Left ventricle myocardium inferior (tissue), 1 donor: ENCODE measurements around the gene KCNN3. TPM values are rescaled to one million over a fixed set of nuclear protein-coding genes. Genes with fewer than 3 reads are reported as not detected.

Source experiments
- DNase-seq: peaks from one replicate; pipeline ENCODE4 v3.0.0-alpha.2; 2020
- H3K27ac ChIP-seq: fragments of 200-600 bp; replicated peaks from 2 replicates; pipeline ENCODE4 v1.8.0; 2021
- H3K27me3 ChIP-seq: fragments of 200-600 bp; 2 replicates; pipeline ENCODE4 v1.8.0; 2021; ENCODE audit warnings: low read depth
- H3K36me3 ChIP-seq: fragments of 200-600 bp; 2 replicates; pipeline ENCODE4 v1.8.0; 2021
- H3K4me1 ChIP-seq: fragments of 200-600 bp; 2 replicates; pipeline ENCODE4 v1.8.0; 2021
- H3K4me3 ChIP-seq: fragments of 200-600 bp; 2 replicates; pipeline ENCODE4 v1.8.0; 2021; ENCODE audit warnings: mild to moderate bottlenecking, moderate library complexity
- H3K9me3 ChIP-seq: fragments of 200-600 bp; replicated peaks from 2 replicates; pipeline ENCODE4 v1.8.0; 2021
- intact Hi-C: fragments of 100-400 bp; cut with micrococcal nuclease; formaldehyde crosslinking; loops from one replicate; pipeline ENCODE4 v1.11.0; 2022
- total RNA-seq: library from RNA; stranded (reverse); fragmentation: NEBNext Ultra II Directional; extraction: Animal tissue kit (Norgen Biotek cat#: 25700); gene quantifications from one replicate; pipeline ENCODE4 v1.2.1, GENCODE V29; 2021
- TF ChIP-seq, protein P1 (sequence below): fragments of 200-600 bp; IDR thresholded peaks from 2 replicates; pipeline ENCODE4 v1.8.0; 2021; ENCODE audit warnings: antibody characterized with exemption, mild to moderate bottlenecking, borderline replicate concordance
- donor health status: DM: no; HTN: yes; CAD: no; lungs with severe emphysema.

Gene KCNN3
- total RNA-seq, 1 donor from 2014 or later: 4.8 TPM

DNA sequence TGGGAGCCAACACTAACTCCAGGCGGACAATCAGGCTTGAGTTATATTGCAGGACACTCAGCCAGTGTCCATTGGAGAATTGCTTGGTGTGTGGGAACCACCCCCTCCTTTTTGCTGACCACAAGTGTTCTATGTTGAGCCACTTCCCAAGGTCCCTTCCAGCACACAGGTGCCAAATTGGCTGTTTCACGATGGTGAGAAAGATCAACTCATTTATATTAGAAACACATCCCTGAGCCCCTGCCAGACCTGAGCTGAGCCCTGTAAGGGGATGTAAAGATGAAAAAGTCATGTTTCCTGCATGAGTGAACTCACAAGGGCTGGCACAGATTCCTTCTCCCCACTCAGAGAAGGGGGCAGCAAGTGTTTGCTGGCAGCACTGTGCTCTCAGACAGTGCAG, 96.5 kb downstream of the KCNN3 start:
- no peaks in the 10 kb centered on the region for H3K27me3 ChIP-seq

GRCh38 chr1:154772606-154773506, 97.2 kb downstream of the KCNN3 start:
- Histone ChIP-seq H3K27ac (no peak overlapping the region), H3K36me3 (no peaks in the 10 kb centered on the region), H3K27me3 (no peaks in the 10 kb centered on the region), H3K4me3 (no peak overlapping the region), H3K9me3 (no peaks in the 10 kb centered on the region), H3K4me1 (peaks cover 14% of the 10 kb centered on the region)
- intact Hi-C loops: no loop called here
- TF ChIP-seq, protein P1, sequence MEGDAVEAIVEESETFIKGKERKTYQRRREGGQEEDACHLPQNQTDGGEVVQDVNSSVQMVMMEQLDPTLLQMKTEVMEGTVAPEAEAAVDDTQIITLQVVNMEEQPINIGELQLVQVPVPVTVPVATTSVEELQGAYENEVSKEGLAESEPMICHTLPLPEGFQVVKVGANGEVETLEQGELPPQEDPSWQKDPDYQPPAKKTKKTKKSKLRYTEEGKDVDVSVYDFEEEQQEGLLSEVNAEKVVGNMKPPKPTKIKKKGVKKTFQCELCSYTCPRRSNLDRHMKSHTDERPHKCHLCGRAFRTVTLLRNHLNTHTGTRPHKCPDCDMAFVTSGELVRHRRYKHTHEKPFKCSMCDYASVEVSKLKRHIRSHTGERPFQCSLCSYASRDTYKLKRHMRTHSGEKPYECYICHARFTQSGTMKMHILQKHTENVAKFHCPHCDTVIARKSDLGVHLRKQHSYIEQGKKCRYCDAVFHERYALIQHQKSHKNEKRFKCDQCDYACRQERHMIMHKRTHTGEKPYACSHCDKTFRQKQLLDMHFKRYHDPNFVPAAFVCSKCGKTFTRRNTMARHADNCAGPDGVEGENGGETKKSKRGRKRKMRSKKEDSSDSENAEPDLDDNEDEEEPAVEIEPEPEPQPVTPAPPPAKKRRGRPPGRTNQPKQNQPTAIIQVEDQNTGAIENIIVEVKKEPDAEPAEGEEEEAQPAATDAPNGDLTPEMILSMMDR: no peak
- DNase-seq: no peak

More for the DNA sequence above, 96.5 kb downstream of the KCNN3 start:
- DNase-seq: no peak
- TF ChIP-seq, protein P1: no peak
- no peaks in the 10 kb centered on the region for H3K36me3 ChIP-seq
- peaks cover under 1% of the 10 kb centered on the region for H3K9me3 ChIP-seq
- H3K4me1 ChIP-seq: peaks cover 7% of the 10 kb centered on the region
- H3K27ac ChIP-seq: no peak overlapping the region
- intact Hi-C loops: no loop called here
- H3K4me3 ChIP-seq: no peak overlapping the region

DNA sequence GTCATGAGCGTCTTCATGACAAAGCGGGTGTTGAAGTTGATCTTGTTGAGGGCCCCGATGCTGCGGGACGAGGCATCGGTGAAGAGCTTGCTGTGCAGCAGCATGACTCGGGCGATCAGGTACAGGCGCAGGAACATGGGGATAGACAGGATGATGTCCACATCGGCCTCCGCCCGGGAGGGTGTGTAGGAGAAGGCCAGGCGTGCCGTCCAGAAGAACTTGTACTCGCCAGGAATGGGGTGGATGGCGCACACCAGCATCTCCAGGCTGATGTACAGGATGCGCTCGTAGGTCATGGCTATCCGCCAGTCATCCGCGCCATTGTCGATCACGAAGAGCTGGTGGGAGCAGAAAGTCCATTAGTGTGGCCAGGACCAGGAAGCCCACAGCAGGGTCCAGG, 98.0 kb downstream of the KCNN3 start:
- DNase-seq: no peak
- no peaks in the 10 kb centered on the region for H3K9me3 ChIP-seq
- TF ChIP-seq, protein P1: no peak
- intact Hi-C loops: no loop called here
- no peaks in the 10 kb centered on the region for H3K27me3 ChIP-seq
- H3K36me3 ChIP-seq: no peaks in the 10 kb centered on the region
- H3K4me3 ChIP-seq: no peak overlapping the region
- peaks cover 22% of the 10 kb centered on the region for H3K4me1 ChIP-seq
- no peak overlapping the region for H3K27ac ChIP-seq

DNA sequence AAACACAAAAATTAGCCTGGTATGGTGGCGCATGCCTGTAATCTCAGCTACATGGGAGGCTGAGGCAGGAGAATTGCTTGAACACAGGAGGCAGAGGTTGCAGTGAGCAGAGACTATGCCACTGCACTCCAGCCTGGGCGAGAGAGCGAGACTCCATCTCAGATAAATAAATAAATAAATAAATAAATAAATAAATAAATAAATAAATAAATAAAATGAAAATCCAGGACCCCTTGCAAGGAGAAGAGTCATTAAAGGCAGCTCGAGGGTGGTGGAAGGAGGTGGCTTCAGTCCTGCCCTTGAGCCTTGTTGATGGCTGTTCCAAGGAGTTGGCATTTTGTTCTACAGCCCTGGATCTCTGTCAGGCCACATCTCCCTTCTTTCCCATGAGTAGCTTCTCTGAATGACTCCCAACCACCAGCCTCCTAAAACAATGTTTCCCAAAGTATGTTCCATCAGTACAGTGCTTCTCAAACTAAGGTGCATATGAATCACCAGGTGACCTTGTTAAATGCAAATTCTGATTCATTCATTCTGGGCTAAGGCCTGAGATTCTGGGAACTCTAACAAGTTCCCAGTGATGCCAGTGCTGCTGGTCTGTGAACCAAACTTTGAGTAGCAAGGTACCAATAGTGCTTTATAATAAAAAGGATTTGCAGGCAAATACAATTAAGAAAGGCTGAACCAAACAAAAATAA, 99.0 kb downstream of the KCNN3 start:
- H3K9me3 ChIP-seq: no peaks in the 10 kb centered on the region
- intact Hi-C loops: no loop called here
- H3K36me3 ChIP-seq: no peaks in the 10 kb centered on the region
- no peak overlapping the region for H3K4me3 ChIP-seq
- TF ChIP-seq, protein P1: no peak
- no peak for DNase-seq
- H3K27ac ChIP-seq: no peak overlapping the region
- H3K4me1 ChIP-seq: peaks cover 24% of the 10 kb centered on the region
- no peaks in the 10 kb centered on the region for H3K27me3 ChIP-seq

DNA sequence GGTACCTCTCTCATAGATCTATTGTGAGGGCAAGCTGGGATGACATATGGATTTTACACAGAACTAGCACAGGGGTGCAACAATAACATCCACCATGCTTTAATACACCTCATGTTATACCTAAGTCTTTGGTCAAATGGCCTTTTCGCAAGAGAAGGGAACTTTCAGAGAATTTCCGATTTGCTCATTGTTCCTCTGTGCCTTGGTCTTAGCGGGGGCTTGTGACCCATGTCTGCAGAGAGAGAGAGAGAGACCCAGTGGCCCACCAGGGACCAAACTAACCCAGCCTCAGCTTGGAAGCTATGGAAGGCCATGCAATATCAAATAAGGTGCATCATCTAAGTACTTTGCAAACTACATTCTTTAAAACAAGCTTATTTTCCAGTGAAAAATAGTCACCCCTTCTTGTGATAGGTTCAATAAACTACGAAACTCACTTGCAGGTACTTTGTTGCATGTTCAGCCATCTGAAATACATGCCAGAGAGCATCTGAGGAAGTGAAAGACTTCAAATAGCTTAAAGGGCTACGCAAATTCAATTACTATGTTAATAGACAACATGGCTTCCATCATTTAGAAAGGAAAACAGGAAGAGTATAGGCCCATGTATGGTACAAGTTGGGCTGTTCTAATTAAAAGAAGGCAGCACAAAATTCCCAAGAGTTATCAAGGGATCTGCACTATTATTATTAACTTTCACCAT, 100.7 kb downstream of the KCNN3 start:
- no peak for DNase-seq
- H3K4me3 ChIP-seq: no peak overlapping the region
- no peaks in the 10 kb centered on the region for H3K36me3 ChIP-seq
- H3K27me3 ChIP-seq: no peaks in the 10 kb centered on the region
- H3K9me3 ChIP-seq: no peaks in the 10 kb centered on the region
- intact Hi-C loops: loop anchor here (10.0 kb wide), 2 partner anchors 105 to 205 kb away; partner anchors contain the start of genes CHRNB2 and KCNN3
- peaks cover 24% of the 10 kb centered on the region for H3K4me1 ChIP-seq
- TF ChIP-seq, protein P1: no peak
- H3K27ac ChIP-seq: peak overlapping the region; percentile 55
